GM23248 (cell line): Measurements from ENCODE around the gene SPX. TPM values are rescaled to one million over a fixed set of nuclear protein-coding genes. Genes with fewer than 3 reads are reported as not detected.

ENCODE experiments used
- DNase-seq: peaks from one replicate; pipeline ENCODE4 v3.0.0-alpha.2; 2015
- H2AFZ ChIP-seq: fragments of 200-600 bp; sonication (generic); 2 replicates; pipeline ENCODE4 v1.6.1; 2016; ENCODE audit warnings: antibody characterized with exemption
- H3F3A ChIP-seq: fragments of 200-600 bp; sonication (generic); 2 replicates; pipeline ENCODE4 v1.6.1; 2016; ENCODE audit warnings: mild to moderate bottlenecking, antibody characterized with exemption, mixed run types; ENCODE audit not compliant: insufficient read depth
- H3K27ac ChIP-seq: fragments of 200-600 bp; sonication (generic); 2 replicates; pipeline ENCODE4 v1.5.1; 2016; ENCODE audit warnings: mild to moderate bottlenecking
- H3K27me3 ChIP-seq: fragments of 200-600 bp; sonication (generic); replicated peaks from 2 replicates; pipeline ENCODE4 v1.6.1; 2016; ENCODE audit warnings: mild to moderate bottlenecking; ENCODE audit not compliant: insufficient read depth
- H3K36me3 ChIP-seq: fragments of 200-600 bp; sonication (generic); 2 replicates; pipeline ENCODE4 v1.6.1; 2016; ENCODE audit warnings: low read depth, mild to moderate bottlenecking
- H3K4me1 ChIP-seq: fragments of 200-600 bp; sonication (generic); 2 replicates; pipeline ENCODE4 v1.6.1; 2016; ENCODE audit warnings: mild to moderate bottlenecking; ENCODE audit not compliant: insufficient read depth
- H3K4me2 ChIP-seq: fragments of 200-600 bp; sonication (generic); one replicate; pipeline ENCODE4 v1.6.1; 2016; ENCODE audit warnings: mild to moderate bottlenecking; ENCODE audit not compliant: unreplicated experiment
- H3K4me3 ChIP-seq: fragments of 200-600 bp; sonication (generic); 2 replicates; pipeline ENCODE4 v1.5.1; 2016; ENCODE audit warnings: mild to moderate bottlenecking
- H3K79me2 ChIP-seq: fragments of 200-600 bp; sonication (generic); 2 replicates; pipeline ENCODE4 v1.6.1; 2016; ENCODE audit warnings: mild to moderate bottlenecking; ENCODE audit not compliant: insufficient read depth
- H3K9ac ChIP-seq: fragments of 200-600 bp; sonication (generic); 2 replicates; pipeline ENCODE4 v1.6.1; 2016; ENCODE audit warnings: mild to moderate bottlenecking
- H3K9me2 ChIP-seq: fragments of 200-600 bp; sonication (generic); 2 replicates; pipeline ENCODE4 v1.6.1; 2016; ENCODE audit warnings: mixed run types, mild to moderate bottlenecking, moderate library complexity; ENCODE audit not compliant: insufficient read depth
- H3K9me3 ChIP-seq: fragments of 200-600 bp; sonication (generic); one replicate; pipeline ENCODE4 v1.6.1; 2017; ENCODE audit warnings: low read depth
- H4K20me1 ChIP-seq: fragments of 200-600 bp; sonication (generic); 2 replicates; pipeline ENCODE4 v1.6.0; 2016; ENCODE audit not compliant: insufficient read depth
- EZH2 ChIP-seq: fragments of 200-600 bp; sonication (generic); IDR thresholded peaks from 2 replicates; pipeline ENCODE4 v1.6.1; 2018; ENCODE audit warnings: antibody characterized with exemption, mild to moderate bottlenecking; ENCODE audit not compliant: insufficient read depth, poor library complexity, severe bottlenecking
- EZH2phosphoT487 ChIP-seq: fragments of 200-600 bp; sonication (generic); IDR thresholded peaks from 2 replicates; pipeline ENCODE4 v1.6.1; 2018; ENCODE audit warnings: antibody characterized with exemption, moderate library complexity, mild to moderate bottlenecking, low read depth; ENCODE audit not compliant: insufficient read depth
- WGBS, 2 experiments: methylation state at CpG; one replicate each; pipeline ENCODE4 v1.1.6; 2015 to 2017; ENCODE audit warnings: low lambda C conversion rate in 2 of 2, low coverage in 1 of 2; ENCODE audit errors: missing lambda C conversion rate in 2 of 2; 5-methylcytosine and 5-hydroxymethylcytosine counted together
- in situ Hi-C: fragments of 300-500 bp; cut with MboI; formaldehyde crosslinking; loops from 2 replicates; pipeline ENCODE4 v1.15.0; 2020
- polyA plus RNA-seq: library from polyadenylated mRNA; unstranded; fragments of >200 nt; fragmentation: Nextera tagmentation; extraction: Ambion mirVana; gene quantifications from 2 replicates; pipeline ENCODE4 v1.2.1, GENCODE V29; 2016
- total RNA-seq: library from RNA; depleted of rRNA; stranded (reverse); fragments of >200 nt; shearing (Covaris generic); gene quantifications from 2 replicates; pipeline ENCODE4 v1.2.3, GENCODE V29; 2014

SPX gene
- total and polyA plus RNA-seq, 2 experiments from 2014 or later, result 0.24 to 1.2 TPM

DNA sequence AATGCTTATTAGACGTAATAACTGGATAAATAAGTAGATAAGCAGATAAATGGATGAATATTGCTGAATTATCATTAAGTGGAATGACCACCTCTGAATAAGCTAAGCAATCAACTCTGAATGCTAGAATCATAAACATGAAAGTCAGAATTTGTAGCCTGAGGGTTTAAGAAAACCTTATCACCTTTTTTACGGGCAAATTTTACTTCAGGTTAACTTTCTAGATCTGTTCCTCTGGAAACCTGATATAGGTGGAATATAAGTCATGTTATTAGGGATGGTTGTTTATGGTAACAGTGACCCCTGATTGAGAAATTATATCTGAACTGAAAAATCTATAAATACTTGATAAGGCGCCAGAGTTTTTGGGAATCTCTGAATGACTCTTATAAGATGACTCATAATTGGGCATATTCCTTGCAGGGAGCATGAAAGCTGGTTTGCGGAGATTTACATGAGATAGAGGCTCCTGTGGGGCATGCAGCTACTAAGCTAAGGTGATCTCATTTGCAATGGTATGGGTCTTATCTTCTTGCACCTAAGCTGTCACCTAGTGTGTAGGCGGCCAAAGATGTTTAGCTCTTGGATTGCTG is 12.1 kb downstream of the SPX start:
- Histone ChIP-seq H3K27ac (no peak overlapping the region), H3K4me3 (no peak overlapping the region), H3F3A (no peaks in the 10 kb centered on the region), H3K27me3 (no peaks in the 10 kb centered on the region), H4K20me1 (no peaks in the 10 kb centered on the region), H3K4me2 (no peak overlapping the region), H3K4me1 (no peaks in the 10 kb centered on the region), H3K9me3 (no peaks in the 10 kb centered on the region), H3K36me3 (no peaks in the 10 kb centered on the region), H3K9ac (no peak overlapping the region), H3K9me2 (no peaks in the 10 kb centered on the region), H3K79me2 (no peaks in the 10 kb centered on the region), H2AFZ (no peak overlapping the region)
- 89% methylated on average over 5 of the region's 5 CpGs for WGBS, 2 experiments
- no peak for DNase-seq
- TF ChIP-seq EZH2phosphoT487, result no peak
- no peak for TF ChIP-seq EZH2
- in situ Hi-C loops, result no loop called here

GRCh38 chr12:21539797-21540196 is 13.7 kb downstream of the SPX start:
- Histone ChIP-seq H3K4me2 (no peak overlapping the region), H3K4me3 (no peak overlapping the region), H3K27ac (no peak overlapping the region), H3K79me2 (no peaks in the 10 kb centered on the region), H3F3A (no peaks in the 10 kb centered on the region), H3K9ac (no peak overlapping the region), H3K9me2 (no peaks in the 10 kb centered on the region), H3K27me3 (no peaks in the 10 kb centered on the region), H4K20me1 (no peaks in the 10 kb centered on the region), H3K36me3 (no peaks in the 10 kb centered on the region), H2AFZ (no peak overlapping the region), H3K4me1 (no peaks in the 10 kb centered on the region), H3K9me3 (no peaks in the 10 kb centered on the region)
- no peak for DNase-seq
- no peak for TF ChIP-seq EZH2
- no peak for TF ChIP-seq EZH2phosphoT487
- in situ Hi-C loops, result no loop called here

DNA sequence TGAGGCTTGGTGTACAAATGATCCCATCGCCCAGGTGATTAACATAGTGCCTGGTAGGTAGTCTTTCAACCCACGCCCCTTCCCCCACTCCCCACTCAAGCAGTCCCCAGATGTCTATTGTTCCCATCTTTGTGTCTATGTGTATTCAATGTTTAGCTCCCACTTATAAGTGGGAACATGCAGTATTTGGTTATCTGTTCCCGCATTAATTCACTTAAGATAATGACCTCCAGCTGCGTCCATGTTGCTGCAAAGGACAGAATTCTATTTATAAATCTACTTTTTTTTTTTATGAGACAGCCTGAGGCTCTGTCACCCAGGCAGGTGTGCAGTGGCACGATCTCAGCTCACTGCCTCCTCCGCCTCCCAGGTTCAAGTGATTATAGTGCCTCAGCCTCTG is 15.7 kb downstream of the SPX start:
- Histone ChIP-seq H3K27me3 (no peaks in the 10 kb centered on the region), H3K4me2 (no peak overlapping the region), H3K36me3 (no peaks in the 10 kb centered on the region), H3K9ac (no peak overlapping the region), H3K27ac (no peak overlapping the region), H4K20me1 (no peaks in the 10 kb centered on the region), H2AFZ (no peak overlapping the region), H3K79me2 (no peaks in the 10 kb centered on the region), H3K4me1 (no peaks in the 10 kb centered on the region), H3K9me2 (no peaks in the 10 kb centered on the region), H3K4me3 (no peak overlapping the region), H3K9me3 (no peaks in the 10 kb centered on the region), H3F3A (no peaks in the 10 kb centered on the region)
- 74 to 80% methylated on average over 6 of the region's 6 CpGs for WGBS, 2 experiments
- TF ChIP-seq EZH2phosphoT487, result no peak
- TF ChIP-seq EZH2, result no peak
- DNase-seq, result no peak
- in situ Hi-C loops, result no loop called here

- no peak for TF ChIP-seq EZH2phosphoT487
- TF ChIP-seq EZH2, result no peak
- H3K4me3 ChIP-seq, result no peak overlapping the region
- H3F3A ChIP-seq, result no peaks in the 10 kb centered on the region
- H3K9me2 ChIP-seq, result no peaks in the 10 kb centered on the region
- no peak overlapping the region for H3K4me2 ChIP-seq
- H3K36me3 ChIP-seq, result no peaks in the 10 kb centered on the region
- no peak overlapping the region for H3K9ac ChIP-seq
- no peak overlapping the region for H2AFZ ChIP-seq
- DNase-seq, result no peak
- no peaks in the 10 kb centered on the region for H3K79me2 ChIP-seq
- no peaks in the 10 kb centered on the region for H3K4me1 ChIP-seq
- in situ Hi-C loops, result no loop called here
- H3K9me3 ChIP-seq, result no peaks in the 10 kb centered on the region
- H3K27me3 ChIP-seq, result no peaks in the 10 kb centered on the region
- WGBS, 2 experiments, result 54 to 57% methylated on average over 5 of the region's 5 CpGs
- no peak overlapping the region for H3K27ac ChIP-seq
- no peaks in the 10 kb centered on the region for H4K20me1 ChIP-seq
These were observed 16.3 kb downstream of the SPX start for GRCh38 chr12:21542403-21542802.

GRCh38 chr12:21543151-21543550 is 17.1 kb downstream of the SPX start:
- no peaks in the 10 kb centered on the region for H3K36me3 ChIP-seq
- H3K4me3 ChIP-seq, result no peak overlapping the region
- H3K4me1 ChIP-seq, result no peaks in the 10 kb centered on the region
- DNase-seq, result no peak
- H3K27ac ChIP-seq, result no peak overlapping the region
- H3K9me2 ChIP-seq, result no peaks in the 10 kb centered on the region
- no peaks in the 10 kb centered on the region for H4K20me1 ChIP-seq
- H3F3A ChIP-seq, result no peaks in the 10 kb centered on the region
- no peak overlapping the region for H3K4me2 ChIP-seq
- no peak for TF ChIP-seq EZH2phosphoT487
- no peak for TF ChIP-seq EZH2
- H3K9me3 ChIP-seq, result no peaks in the 10 kb centered on the region
- H2AFZ ChIP-seq, result no peak overlapping the region
- H3K9ac ChIP-seq, result no peak overlapping the region
- H3K79me2 ChIP-seq, result no peaks in the 10 kb centered on the region
- in situ Hi-C loops, result no loop called here
- no peaks in the 10 kb centered on the region for H3K27me3 ChIP-seq
